HG03378 (cell line): ENCODE data around the gene ZDHHC4.

Experiments used
- ATAC-seq: cut with Tn5 transposase; IDR thresholded peaks from one replicate; pipeline ENCODE4 v1.9.1; 2021; ENCODE audit warnings: mild to moderate bottlenecking, moderate library complexity; ENCODE audit not compliant: unreplicated experiment

ZDHHC4 gene

DNA sequence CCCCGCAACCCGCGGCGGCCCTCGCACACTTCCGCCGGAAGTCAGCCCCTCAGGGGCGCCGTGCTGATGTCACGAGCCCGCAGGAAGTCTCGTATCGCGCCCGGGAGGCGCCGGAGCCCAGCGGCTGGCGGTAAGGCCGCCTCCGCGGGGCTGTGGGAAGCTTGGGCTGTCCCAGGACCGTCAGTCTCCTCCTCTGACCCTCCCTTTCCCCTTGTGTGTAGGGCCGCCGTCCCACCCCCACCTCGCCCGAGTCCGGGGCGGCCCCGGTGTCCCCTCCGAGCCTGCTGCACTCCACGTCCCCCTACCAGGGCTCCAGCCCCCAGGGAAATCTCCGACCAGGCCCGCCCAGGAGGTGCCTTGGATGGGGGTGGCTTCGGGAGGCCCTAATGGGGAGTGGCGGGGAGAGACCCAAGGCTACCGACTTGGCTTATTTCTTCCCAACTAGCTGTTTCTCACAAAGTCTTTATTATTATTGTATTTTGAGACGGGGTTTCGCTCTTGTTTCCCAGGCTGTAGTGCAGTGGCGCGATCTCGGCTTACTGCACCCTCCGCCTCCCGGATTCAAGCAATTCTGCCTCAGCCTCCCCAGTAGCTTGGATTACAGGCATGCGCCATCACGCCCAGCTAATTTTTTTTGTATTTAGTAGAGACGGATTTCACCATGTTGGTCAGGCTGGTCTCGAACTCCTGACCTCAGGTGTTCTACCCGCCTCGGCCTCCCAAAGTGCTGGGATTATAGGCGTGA is at the start of gene ZDHHC4:
TSS of gene ZDHHC4 (plus strand) at position 86 of the 745 bp plus-strand sequence. CDS start 3,108 bp downstream, outside the sequence.
- ATAC-seq, result peak; percentile 88

DNA sequence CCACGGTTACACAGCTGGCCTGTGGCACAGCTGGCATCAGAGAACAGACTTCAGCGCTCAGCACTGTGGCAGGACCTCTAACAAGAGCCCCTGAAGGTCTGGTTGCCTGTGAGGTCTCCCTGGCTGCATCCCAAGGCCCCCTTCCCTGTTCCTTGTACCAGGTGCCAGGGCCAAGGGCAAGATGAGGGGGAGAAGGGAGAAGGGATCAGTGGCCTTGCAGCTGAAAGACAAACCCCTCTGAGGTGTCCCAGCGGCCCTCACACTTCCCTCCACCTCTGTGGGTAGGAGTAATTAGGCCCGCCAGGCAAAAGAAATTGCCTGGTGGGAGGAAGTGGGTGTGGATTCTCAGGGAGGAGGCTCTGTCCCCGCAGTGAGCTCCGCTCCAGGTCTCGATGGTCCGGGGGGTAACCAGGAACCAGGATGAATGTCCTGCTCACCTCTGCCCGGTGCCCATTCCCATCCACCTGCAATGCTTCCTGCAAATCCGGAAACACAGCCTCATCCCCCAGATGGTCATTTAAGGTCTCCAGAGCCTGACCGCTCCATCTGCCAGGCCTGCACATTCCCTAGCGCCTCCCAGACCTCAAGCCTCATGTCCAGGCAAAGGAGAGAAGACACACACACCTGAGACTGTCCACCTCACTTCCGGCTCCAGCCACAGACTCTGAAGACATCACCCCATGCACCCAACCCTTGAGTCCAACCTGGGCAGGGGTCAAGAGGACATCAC is 48.7 kb upstream of the ZDHHC4 start:
- ATAC-seq, result no peak

DNA sequence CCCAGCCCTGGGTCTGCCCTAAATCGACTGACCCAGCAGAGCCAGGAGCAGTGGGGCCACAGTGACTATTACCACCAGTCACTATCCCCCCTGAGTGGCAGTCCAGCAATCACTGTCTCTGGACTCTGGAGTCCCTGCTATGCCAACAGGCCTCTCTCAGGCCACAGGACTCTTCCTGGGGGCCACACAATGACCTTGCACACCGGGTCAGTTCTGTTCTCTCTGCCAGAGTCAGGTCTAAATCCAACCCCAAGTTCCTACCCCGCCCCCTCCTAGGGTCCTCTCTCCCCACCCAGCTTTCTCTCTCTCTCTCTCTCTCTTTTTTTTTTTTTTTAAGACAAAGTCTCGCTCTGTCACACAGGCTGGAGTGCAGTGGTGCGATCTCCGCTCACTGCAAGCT is 47.6 kb upstream of the ZDHHC4 start:
- no peak for ATAC-seq

DNA sequence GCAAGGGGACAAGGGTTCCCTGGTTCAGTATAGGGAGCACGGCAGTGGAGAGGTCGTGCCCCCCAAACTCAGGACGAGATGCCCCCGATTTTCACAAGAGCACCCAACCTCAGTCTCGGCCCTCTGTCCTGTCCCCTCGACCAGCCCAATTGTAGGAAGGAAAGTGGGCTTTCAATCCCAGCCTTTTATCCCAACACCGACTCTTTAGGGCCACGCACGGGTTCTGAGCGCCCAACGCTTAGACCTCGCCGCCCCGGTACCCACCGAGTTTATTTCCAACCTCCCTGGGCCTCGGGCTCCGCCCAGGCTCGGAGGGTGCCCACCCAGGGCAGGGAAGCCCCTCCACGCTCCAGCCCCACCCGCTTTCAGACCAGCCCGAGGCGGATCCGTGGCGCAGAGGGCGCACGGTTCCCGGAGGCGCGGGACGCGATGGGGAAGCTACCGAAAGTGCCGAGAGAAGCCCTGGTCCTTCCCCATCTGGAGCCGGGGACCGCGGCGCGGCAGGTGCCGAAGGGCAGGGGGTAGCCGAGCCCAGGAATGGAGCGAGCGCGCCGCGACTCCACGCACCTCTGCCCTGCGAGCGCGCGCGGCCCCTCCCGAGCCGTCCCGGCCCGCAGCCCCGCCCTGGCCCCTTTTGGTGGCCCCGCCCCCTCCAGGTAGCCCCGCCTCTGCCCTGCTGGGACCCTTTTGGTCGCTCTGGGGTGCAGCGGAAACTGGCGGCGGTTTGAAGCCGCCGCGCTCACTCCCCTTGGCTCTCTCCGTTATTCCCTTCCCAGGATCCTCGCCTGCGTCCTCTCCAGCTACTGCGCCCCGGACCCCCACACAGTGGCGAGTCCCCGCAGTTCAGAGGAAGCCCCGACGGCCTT is 46.4 kb upstream of the ZDHHC4 start:
- ATAC-seq, result no peak

DNA sequence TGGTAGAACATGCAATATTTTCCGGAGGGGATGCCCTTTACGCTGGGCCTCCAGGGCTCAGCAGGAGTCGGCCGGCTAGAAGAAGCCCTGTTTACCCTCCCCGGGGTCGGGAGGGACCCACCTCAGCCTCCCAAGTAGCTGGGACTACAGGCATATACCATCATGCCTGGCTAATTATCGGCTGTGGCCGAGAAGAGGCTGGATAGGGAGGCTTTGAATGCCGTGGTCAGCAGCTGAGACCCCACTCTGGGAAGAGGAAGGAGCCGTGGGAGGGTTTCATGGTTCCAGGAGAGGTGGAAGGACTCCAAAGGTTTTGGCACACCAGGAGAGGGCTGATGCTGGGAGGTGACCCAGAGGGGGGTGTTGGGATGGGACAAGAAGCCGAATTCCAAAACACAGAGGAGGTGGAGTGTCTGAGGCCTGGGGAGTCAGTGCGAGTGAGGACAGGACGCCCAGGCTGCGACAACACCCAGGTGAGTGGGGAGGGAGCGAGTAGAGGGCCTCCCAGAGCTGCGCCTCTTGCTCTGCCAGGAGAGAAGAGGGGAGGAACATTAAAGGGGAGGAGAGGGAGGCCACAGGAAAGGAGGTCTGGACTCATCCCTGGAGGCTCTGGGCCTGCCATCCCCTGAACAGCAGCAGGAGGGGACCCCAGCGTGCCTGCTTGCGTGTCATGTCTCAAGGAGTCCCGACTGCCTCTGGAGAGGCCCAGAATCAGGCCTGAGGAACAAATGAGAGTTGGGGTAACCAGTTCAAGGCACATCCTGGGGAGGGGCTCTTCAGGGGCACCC is 45.6 kb upstream of the ZDHHC4 start:
- ATAC-seq, result no peak

DNA sequence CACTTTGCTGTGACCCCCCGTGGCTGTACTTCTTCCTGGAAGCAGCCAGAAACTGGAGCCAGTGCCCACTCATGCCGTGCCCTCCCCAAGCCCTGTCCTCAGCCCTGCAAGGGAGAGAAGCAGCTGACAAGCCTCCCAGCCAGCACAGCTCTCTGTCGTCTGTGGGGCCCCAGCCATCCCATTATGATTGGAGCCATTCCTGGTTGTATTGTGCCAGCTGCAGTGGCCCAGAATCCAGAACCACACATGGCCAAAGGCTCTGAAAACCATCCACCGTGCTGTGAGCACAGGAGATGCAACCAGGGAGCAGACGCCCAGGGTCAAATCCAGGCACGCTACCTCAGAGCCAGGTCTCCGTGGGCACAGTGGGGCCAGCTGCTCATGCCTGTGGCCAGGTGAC is 44.7 kb upstream of the ZDHHC4 start:
- ATAC-seq, result no peak

DNA sequence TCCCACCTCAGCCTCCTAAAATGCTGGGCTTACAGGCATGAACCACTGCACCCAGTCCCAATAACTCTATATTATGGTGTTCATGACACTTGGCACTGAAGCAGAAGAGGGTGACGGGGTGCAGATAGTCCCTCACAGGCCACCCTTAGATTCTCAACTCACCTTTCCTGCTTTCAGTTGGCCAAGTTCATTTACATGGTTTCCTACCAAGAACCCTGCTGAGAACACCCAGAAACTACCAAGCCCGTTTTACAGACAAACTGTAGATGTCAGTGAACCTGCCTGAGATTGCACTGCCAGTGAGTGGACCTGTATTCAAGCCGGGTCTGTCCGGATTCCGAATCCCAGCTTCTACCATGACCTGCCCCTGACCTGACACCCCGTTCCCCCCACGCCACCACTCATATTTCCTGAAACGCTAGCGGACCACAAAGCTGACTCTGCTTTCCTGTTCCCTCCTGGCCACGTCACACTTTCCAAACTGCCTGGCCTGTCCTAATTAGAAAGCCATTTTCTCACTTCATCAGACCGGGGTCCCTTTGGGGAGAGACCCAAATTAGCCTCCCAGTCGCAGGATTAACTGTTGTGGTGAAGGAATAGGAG is 43.3 kb upstream of the ZDHHC4 start:
- no peak for ATAC-seq

DNA sequence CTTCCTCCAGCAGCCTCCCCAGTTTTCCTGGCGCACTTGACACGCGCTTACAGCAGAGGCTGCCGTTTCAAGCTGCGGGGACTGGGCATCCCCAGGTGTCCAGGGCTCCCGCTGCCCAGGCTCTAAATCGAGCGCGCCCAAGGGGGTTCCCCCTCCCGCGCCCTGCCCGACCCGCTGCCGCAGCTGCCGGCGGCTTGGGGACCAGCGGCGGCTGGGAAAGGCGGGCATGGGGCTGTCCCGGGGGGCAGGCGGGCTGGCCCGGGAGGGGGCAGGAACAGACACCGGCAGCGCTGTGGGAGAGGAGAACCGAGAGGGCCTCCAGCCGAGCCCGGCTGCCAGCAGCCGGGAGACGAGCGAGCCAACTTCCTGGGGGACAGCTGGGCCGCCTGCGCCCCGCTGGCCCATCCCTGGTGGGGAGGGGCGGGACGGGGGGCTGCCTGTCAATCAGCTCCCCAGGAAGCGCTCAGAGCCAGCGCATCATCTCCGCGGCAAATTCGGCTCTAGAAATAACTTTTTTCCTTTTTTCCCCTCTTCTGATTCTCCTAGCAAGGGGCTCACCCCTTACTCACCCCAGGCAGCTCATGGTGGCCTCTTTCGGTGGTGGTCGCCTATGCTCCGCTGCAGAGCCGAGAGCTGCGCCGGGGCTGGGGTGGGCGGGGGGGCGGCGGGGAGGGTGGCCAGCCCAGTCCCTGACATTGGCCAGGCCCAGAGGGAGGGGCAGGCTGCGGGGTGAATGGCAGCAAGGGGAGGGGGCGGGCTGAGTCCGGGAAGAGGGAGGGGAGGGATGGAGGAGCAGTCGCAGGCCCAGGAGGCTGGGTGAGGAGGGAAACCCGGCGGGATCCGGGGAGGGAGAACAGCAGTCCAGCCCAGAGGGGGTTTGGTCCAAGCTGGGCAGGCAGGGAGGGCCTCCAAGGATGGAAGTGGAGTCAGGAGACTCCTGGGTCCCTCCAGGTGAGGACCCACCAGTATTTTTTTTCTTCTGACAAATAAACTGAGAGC is 40.7 kb upstream of the ZDHHC4 start:
- no peak for ATAC-seq

DNA sequence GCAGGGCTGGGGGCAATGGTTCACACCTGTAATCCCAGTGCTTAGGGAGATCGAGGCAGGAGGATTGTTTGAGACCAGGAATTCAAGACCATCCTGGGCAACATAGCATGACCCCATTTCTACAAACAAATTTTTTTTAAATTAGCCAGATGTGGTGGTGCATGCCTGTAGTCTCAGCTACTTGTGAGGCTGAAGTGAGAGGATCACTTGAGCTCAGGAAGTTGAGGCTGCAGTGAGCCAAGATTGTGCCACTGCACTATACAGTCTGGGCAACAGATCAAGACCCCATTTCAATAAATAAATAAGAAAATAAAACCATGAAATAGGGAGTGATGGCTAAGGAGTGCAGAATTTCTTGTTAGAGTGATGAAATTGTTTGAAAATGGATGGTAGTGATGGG is 34.9 kb upstream of the ZDHHC4 start:
- no peak for ATAC-seq

DNA sequence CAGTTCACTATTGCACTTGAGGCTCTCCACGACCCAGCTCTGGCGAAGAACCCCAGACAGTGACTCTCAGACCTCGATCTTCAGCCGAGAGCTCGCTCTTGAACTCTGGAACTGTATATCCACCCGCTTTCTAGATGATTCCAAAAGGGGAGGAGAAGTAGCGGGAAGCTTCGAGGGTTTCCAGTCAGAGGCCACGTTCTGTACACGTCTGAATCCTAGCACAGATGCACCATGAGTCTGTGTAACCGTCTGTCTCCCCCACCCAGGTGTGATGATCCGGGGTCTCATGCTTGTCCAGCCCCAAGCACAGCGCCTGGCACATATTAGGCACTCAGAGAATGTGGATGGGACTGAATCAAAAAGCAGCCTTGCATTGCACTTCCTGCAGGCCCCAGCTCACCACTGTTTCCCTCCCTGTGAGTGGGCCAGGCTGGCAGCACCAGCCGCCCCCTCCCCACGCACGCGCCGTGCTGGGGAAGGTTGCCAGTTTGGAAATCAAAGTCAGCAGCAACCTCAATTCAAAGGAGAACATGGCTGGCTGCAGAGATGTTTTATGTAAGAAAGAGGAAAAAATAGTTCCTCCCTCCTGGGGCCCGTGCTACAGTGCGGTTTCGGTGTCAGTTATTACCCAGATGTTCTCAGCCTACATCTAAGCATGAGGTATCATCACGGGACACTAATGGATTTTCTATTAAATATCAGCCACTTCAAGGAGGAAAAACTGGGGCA is 31.7 kb upstream of the ZDHHC4 start:
- ATAC-seq, result no peak

DNA sequence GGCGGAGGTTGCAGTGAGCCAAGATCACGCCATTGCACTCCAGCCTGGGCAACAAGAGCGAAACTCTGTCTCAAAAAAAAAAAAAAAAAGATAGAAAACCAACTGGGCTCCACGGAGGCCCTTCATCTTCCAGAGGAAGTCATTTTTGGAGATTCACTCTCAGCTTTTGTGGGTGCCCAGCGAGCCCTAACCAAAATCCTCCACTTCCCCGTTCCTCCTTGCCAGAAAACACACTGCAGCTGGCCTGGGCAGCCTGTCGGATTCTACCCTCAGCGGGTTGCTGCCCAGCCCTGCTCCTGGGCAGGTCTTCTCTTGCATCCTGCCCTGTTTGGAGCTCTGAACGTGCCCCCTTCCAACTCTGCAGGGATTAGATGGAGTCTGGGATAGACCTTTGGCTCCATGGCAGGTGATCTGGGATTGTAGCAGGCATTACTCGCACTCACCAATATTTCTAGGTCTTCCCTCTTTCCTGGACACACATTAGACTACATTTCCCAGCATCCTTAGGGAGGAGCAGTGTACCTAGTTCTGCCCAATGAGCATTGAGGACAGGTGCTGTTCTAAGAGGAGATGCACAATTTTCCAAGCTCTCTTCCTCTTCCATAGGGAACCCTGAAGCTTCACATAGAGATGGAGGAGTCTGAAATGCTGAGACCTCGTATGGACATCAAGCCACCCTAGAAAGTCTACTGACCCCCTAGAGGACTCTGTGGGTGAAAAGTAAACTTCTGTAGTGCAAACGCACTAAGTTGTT is 30.6 kb upstream of the ZDHHC4 start:
- no peak for ATAC-seq

DNA sequence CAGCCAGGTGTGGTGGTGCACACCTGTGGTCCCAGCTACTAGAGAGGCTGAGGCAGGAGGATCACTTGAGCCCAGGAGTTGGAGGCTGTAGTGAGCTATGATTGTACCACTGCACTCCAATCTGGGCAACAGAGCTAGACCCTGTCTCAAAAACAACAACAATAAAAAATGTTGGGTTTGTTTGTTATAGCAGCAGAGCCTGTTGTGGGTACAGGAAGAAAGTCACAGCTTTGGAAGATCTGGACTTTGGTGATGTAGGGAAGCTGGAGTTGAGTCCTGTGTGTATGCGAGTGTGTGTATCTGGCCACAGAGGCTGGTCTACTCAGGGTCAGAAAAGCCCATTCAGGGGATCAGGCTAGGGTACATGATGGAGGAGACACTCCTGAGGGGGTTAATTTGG is 29.9 kb upstream of the ZDHHC4 start:
- no peak for ATAC-seq

DNA sequence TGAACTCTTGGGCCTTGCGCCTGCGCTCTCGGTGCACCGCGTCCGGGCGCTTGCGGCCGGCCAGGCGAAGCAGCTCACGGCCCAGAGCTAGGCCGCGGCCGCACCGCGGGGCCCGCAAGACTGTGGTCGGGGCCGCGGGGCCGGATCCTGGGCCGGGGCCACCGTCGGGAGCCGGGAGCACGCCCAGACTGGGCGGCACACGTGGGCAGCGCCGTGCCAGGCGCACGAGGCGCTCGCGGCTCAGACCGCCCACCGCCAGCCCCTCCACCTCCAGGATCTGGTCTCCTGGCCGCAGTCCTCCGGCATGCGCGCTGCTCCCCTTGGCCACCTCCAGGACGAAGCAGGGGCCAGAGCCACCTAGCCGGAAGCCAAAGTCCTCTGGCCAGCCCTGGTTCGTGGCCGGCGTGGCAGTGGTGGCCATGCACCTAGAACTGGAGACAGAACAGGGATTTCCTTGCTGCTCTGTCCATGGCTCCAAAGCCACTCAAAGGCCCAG is 26.2 kb upstream of the ZDHHC4 start, which contains the start of gene GRID2IP:
TSS of gene GRID2IP (minus strand) at position 446 of the 496 bp plus-strand sequence. CDS start at position 421, 25 bp downstream.
- ATAC-seq, result no peak

DNA sequence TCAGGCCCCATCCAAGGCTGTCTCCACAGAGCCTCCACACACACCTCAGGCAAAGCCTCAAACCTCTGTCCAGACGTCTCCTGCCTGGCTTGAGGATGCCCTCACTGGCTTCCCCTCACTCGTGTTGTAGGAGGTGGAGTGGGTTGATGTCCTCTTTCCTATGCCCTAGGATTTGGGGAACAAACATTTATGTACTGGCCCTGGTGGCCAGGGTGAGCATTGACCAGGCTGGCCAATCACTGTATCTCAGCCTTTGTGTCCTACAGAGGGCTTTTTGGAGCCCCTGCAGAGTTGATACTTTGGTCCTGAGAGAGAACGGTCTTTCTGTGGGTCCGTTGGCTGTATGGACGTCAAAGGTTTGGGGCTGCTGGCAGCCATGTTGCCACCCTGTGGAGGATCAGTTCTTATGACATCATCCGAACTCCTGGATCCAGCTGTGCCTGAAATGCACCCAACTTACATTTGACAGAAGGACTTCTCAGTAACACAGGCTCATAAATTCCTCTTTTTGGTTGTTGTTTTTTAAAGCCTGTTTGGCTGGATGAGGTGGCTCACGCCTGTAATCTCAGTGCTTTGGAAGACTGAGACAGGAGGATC is 23.7 kb upstream of the ZDHHC4 start:
- no peak for ATAC-seq

DNA sequence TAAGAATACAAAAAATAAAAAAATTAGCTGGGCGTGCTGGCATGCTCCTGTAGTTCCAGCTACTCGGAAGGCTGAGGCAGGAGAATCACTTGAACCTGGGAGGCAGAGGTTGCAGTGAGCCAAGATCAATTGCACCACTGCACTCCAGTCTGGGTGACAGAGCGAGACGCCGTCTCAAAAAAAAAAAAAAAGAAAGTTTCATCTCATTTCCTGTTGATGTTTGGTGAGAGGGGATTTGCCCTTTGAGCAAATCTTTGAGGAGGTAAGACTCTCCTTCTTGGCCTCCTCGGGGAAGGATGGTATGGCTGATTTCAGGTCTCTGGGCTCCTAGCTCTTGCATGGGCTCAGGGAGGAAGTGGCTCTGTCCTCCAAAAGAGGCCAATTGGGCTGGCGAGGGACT is 22.4 kb upstream of the ZDHHC4 start:
- no peak for ATAC-seq

DNA sequence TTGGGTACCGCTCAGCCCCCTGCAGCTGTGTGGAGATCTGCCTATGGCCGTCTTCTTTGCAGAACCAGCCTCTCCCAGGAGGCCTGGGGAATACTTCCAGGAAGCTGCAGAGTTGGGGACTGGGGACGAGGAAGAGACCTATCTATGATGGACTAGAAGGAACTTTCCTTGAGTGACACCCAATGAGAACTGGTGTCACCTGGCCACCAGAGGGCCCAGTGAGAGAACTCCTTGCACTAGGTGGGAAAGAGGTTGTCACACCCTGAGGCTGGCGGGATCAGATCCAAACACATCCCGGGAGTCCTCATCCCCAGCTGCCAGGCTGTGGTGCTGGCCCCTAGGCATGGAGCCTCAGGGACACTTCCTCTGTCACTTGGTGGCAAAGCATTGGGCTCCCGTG is 21.1 kb upstream of the ZDHHC4 start:
- ATAC-seq, result no peak

DNA sequence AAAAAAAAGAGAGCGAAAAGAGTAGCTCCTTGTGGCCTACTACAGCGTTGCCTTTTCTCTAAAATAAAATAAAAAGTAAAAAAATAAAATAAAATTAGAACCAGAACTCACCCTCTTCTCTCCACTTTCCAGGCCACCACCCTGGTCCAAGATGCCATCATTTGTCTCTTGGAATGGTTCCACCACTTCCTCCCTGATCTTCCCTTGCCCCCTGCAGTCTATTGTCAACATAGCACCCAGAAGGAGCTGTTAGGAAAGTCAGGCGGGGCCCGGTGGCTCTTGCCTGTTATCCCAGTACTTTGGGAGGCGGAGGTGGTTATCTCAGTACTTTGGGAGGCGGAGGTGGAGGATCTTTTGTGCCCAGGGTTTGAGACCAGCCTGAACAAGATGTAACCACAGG is 18.4 kb upstream of the ZDHHC4 start:
- ATAC-seq, result no peak
